Effector memory CD4-positive, alpha-beta T cell (primary cell): Measurements from ENCODE around the gene WDR70.

ENCODE experiments used
- DNase-seq, 3 donors: peaks; one replicate each; pipeline ENCODE4 v3.0.0-alpha.2; 2020
- H3K27ac ChIP-seq: 2 replicates; pipeline ENCODE4 v1.7.0; 2013; ENCODE audit warnings: mild to moderate bottlenecking, low read length, moderate library complexity; ENCODE audit not compliant: insufficient read depth, poor library complexity, severe bottlenecking
- H3K27me3 ChIP-seq: replicated peaks from 2 replicates; pipeline ENCODE4 v1.7.0; 2013; ENCODE audit warnings: mild to moderate bottlenecking, low read length; ENCODE audit not compliant: insufficient read depth, control insufficient read depth, poor library complexity, severe bottlenecking
- H3K36me3 ChIP-seq: 2 replicates; pipeline ENCODE4 v1.7.0; 2013; ENCODE audit warnings: mild to moderate bottlenecking, low read length, moderate library complexity; ENCODE audit not compliant: control insufficient read depth, insufficient read depth
- H3K4me1 ChIP-seq: 2 replicates; pipeline ENCODE4 v1.7.0; 2013; ENCODE audit warnings: low read length, mild to moderate bottlenecking; ENCODE audit not compliant: control insufficient read depth, insufficient read depth, poor library complexity, severe bottlenecking
- H3K4me3 ChIP-seq: 2 replicates; pipeline ENCODE4 v1.7.0; 2013; ENCODE audit warnings: low read length, low read depth, mild to moderate bottlenecking; ENCODE audit not compliant: insufficient read depth, poor library complexity, severe bottlenecking
- H3K9me3 ChIP-seq: 2 replicates; pipeline ENCODE4 v1.7.0; 2013; ENCODE audit warnings: mild to moderate bottlenecking, low read length, moderate library complexity; ENCODE audit not compliant: control insufficient read depth

The WDR70 gene

GRCh38 chr5:37539459-37539858, 160.3 kb downstream of the WDR70 start:
- DNase-seq = no peak
- Histone ChIP-seq H3K36me3 (no peaks in the 10 kb centered on the region), H3K4me3 (no peak overlapping the region), H3K27ac (no peak overlapping the region), H3K4me1 (no peaks in the 10 kb centered on the region), H3K9me3 (no peaks in the 10 kb centered on the region), H3K27me3 (no peaks in the 10 kb centered on the region)

- Histone ChIP-seq H3K9me3 (no peaks in the 10 kb centered on the region), H3K27ac (no peak overlapping the region), H3K4me1 (no peaks in the 10 kb centered on the region), H3K27me3 (no peaks in the 10 kb centered on the region), H3K36me3 (no peaks in the 10 kb centered on the region), H3K4me3 (no peak overlapping the region)
- DNase-seq = no peak
Measured at GRCh38 chr5:37543216-37543615, 164.1 kb downstream of the WDR70 start.

GRCh38 chr5:37549411-37549810, 170.3 kb downstream of the WDR70 start:
- no peaks in the 10 kb centered on the region for H3K36me3 ChIP-seq
- H3K27ac ChIP-seq = no peak overlapping the region
- no peak for DNase-seq
- no peaks in the 10 kb centered on the region for H3K9me3 ChIP-seq
- no peaks in the 10 kb centered on the region for H3K4me1 ChIP-seq
- H3K4me3 ChIP-seq = no peak overlapping the region
- no peaks in the 10 kb centered on the region for H3K27me3 ChIP-seq

- Histone ChIP-seq H3K27ac (no peak overlapping the region), H3K4me1 (no peaks in the 10 kb centered on the region), H3K9me3 (no peaks in the 10 kb centered on the region), H3K4me3 (no peak overlapping the region), H3K36me3 (no peaks in the 10 kb centered on the region), H3K27me3 (no peaks in the 10 kb centered on the region)
- DNase-seq = no peak
Measured at GRCh38 chr5:37552161-37552560, 173.0 kb downstream of the WDR70 start.

GRCh38 chr5:37552770-37553719, 173.9 kb downstream of the WDR70 start:
- no peaks in the 10 kb centered on the region for H3K36me3 ChIP-seq
- no peaks in the 10 kb centered on the region for H3K4me1 ChIP-seq
- DNase-seq = no peak
- H3K9me3 ChIP-seq = no peaks in the 10 kb centered on the region
- no peak overlapping the region for H3K4me3 ChIP-seq
- H3K27ac ChIP-seq = no peak overlapping the region
- no peaks in the 10 kb centered on the region for H3K27me3 ChIP-seq

GRCh38 chr5:37553720-37554404, 174.7 kb downstream of the WDR70 start:
- no peaks in the 10 kb centered on the region for H3K9me3 ChIP-seq
- DNase-seq = no peak
- H3K27ac ChIP-seq = no peak overlapping the region

GRCh38 chr5:37554405-37554739, 175.3 kb downstream of the WDR70 start:
- DNase-seq = no peak
- Histone ChIP-seq H3K4me1 (no peaks in the 10 kb centered on the region), H3K9me3 (no peaks in the 10 kb centered on the region), H3K36me3 (no peaks in the 10 kb centered on the region), H3K27me3 (no peaks in the 10 kb centered on the region), H3K27ac (no peak overlapping the region), H3K4me3 (no peak overlapping the region)

More at GRCh38 chr5:37553720-37554404, 174.7 kb downstream of the WDR70 start:
- Histone ChIP-seq H3K27me3 (no peaks in the 10 kb centered on the region), H3K4me1 (no peaks in the 10 kb centered on the region), H3K4me3 (no peak overlapping the region), H3K36me3 (no peaks in the 10 kb centered on the region)

- H3K27me3 ChIP-seq = no peaks in the 10 kb centered on the region
- no peaks in the 10 kb centered on the region for H3K36me3 ChIP-seq
- no peak overlapping the region for H3K27ac ChIP-seq
- no peak for DNase-seq
- H3K4me1 ChIP-seq = no peaks in the 10 kb centered on the region
- H3K4me3 ChIP-seq = no peak overlapping the region
- H3K9me3 ChIP-seq = no peaks in the 10 kb centered on the region
Measured at GRCh38 chr5:37554938-37555337, 175.8 kb downstream of the WDR70 start.

GRCh38 chr5:37557734-37558293, 178.7 kb downstream of the WDR70 start:
- no peak for DNase-seq
- H3K4me1 ChIP-seq = no peaks in the 10 kb centered on the region
- no peaks in the 10 kb centered on the region for H3K36me3 ChIP-seq
- H3K9me3 ChIP-seq = no peaks in the 10 kb centered on the region
- no peak overlapping the region for H3K4me3 ChIP-seq
- H3K27me3 ChIP-seq = no peaks in the 10 kb centered on the region
- no peak overlapping the region for H3K27ac ChIP-seq
